ENCODE data around the gene COX6A2. TPM values are rescaled to one million over a fixed set of nuclear protein-coding genes. Genes with fewer than 3 reads are reported as not detected.
A peak's percentile ranks its signal among the peaks of the same experiment; 100 is the strongest.

Gene COX6A2
- total and polyA plus RNA-seq, 10 donors: 0.79 to 0.80 TPM; not detected in 8

DNA sequence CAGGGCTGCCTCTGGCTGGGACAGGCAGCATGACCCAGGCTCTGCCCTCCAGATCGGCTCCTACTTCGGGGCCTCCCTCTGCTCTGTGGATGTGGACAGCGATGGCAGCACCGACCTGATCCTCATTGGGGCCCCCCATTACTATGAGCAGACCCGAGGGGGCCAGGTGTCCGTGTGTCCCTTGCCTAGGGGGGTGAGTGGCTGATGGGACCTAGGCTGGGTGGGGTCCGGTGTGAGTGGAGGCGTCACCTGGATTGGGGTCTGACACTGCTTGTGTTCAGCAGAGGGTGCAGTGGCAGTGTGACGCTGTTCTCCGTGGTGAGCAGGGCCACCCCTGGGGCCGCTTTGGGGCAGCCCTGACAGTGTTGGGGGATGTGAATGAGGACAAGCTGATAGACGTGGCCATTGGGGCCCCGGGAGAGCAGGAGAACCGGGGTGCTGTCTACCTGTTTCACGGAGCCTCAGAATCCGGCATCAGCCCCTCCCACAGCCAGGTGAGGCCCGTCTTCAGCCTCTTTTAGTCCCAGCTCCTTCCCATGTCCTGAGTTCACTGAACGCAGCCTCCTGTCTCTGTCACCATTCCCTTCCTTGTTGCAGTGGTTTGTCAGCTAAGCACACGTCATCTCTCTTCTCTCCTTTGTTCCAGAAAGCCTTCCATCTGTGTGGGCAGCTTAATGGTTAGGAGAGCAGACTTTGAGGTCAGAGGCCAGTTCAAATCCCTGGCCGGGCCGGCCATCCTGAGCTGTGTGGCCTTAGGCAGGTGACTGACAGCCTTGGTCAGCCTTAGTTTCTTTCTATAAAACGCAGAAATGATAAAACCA lies 16.9 kb downstream of the COX6A2 start:
- H3K4me3 ChIP-seq: no peak overlapping the region
- TF ChIP-seq POLR2A (IDR thresholded peaks at IDR 0.05) (no peak), POLR2AphosphoS5 (IDR thresholded peaks at IDR 0.05) (peak in 1 of 3 donors; percentile 14)
- TF ChIP-seq, protein P1, sequence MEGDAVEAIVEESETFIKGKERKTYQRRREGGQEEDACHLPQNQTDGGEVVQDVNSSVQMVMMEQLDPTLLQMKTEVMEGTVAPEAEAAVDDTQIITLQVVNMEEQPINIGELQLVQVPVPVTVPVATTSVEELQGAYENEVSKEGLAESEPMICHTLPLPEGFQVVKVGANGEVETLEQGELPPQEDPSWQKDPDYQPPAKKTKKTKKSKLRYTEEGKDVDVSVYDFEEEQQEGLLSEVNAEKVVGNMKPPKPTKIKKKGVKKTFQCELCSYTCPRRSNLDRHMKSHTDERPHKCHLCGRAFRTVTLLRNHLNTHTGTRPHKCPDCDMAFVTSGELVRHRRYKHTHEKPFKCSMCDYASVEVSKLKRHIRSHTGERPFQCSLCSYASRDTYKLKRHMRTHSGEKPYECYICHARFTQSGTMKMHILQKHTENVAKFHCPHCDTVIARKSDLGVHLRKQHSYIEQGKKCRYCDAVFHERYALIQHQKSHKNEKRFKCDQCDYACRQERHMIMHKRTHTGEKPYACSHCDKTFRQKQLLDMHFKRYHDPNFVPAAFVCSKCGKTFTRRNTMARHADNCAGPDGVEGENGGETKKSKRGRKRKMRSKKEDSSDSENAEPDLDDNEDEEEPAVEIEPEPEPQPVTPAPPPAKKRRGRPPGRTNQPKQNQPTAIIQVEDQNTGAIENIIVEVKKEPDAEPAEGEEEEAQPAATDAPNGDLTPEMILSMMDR (IDR thresholded peaks at IDR 0.05 in 8 of 11, conservative IDR thresholded peaks at IDR 0.05 in 3 of 11): no peak
- no peaks in the 10 kb centered on the region for H3K36me3 ChIP-seq
- no peak for DNase-seq
- WGBS, 5 donors: 81 to 87% (median 85%) methylated on average over 17 to 22 of the region's 22 CpGs
- H3K9me3 ChIP-seq: no peaks in the 10 kb centered on the region
- peaks cover 0 to 13% (median 0%) of the 10 kb centered on the region in 7 donors for H3K27me3 ChIP-seq (replicated peaks in 1 of 7)
- H3K27ac ChIP-seq: no peak overlapping the region
- peaks cover 0 to 21% (median 0%) of the 10 kb centered on the region in 6 donors for H3K4me1 ChIP-seq
- intact Hi-C loops (cut with DNase I; ENCODE audit: low total_unique reads): no loop called here

DNA sequence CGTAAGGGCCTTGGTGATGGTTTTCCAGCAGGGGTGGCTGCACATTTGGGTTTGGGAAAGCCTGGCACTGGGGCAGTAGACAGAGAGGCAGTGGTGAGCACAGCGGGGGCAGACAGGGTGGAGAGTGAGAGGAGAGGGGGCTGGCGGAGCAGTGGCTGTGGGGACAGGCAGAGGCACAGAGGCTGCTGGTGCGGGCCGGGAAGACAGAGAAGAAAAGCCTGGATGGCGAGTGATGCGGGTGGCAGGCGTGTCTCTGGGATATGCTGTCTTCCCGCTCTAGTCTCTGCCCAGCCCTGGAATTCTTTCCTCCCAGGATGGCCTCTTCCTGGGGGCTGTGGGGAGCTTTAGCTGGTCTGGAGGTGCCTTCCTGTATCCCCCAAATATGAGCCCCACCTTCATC lies 18.1 kb downstream of the COX6A2 start:
- WGBS, 5 donors: 78 to 93% (median 88%) methylated on average over 9 of the region's 9 CpGs
- no peak for DNase-seq
- Histone ChIP-seq H3K4me1 (peaks cover 0 to 10% (median 0%) of the 10 kb centered on the region in 6 donors), H3K27me3 (replicated peaks in 1 of 7) (peaks cover 0 to 13% (median 0%) of the 10 kb centered on the region in 7 donors), H3K9me3 (no peaks in the 10 kb centered on the region), H3K4me3 (no peak overlapping the region), H3K36me3 (no peaks in the 10 kb centered on the region), H3K27ac (no peak overlapping the region)
- TF ChIP-seq POLR2AphosphoS5 (IDR thresholded peaks at IDR 0.05) (no peak), POLR2A (IDR thresholded peaks at IDR 0.05) (no peak)
- TF ChIP-seq, protein P1 (IDR thresholded peaks at IDR 0.05 in 8 of 11, conservative IDR thresholded peaks at IDR 0.05 in 3 of 11): no peak
- intact Hi-C loops (cut with DNase I; ENCODE audit: low total_unique reads): no loop called here

DNA sequence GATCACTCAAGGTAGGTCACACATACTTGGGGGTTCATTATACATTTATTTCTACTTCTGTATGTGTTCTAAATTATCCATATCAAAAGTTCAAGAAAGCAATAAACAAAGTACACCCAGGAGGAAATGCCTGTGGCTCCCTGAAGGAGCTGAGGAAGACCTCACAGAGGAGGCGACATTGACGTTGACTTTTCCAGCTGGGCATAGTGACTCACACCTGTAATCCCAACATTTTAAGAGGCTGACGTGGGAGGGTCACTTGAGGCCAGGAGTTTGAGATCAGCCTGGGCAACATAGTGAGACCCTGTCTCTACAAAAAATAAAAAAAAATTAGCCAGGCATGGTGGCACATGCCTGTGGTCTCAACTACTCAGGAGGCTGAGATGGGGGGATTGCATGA lies 18.7 kb downstream of the COX6A2 start:
- no peak for DNase-seq
- Histone ChIP-seq H3K4me1 (peaks cover 0 to 3% (median 0%) of the 10 kb centered on the region in 6 donors), H3K9me3 (no peaks in the 10 kb centered on the region), H3K36me3 (no peaks in the 10 kb centered on the region), H3K27me3 (replicated peaks in 1 of 7) (peaks cover 0 to 13% (median 0%) of the 10 kb centered on the region in 7 donors), H3K27ac (no peak overlapping the region), H3K4me3 (no peak overlapping the region)
- WGBS, 5 donors: 60 to 85% (median 70%) methylated on average over 3 of the region's 3 CpGs
- intact Hi-C loops (cut with DNase I; ENCODE audit: low total_unique reads): no loop called here
- TF ChIP-seq POLR2AphosphoS5 (IDR thresholded peaks at IDR 0.05) (no peak), POLR2A (IDR thresholded peaks at IDR 0.05) (no peak)
- TF ChIP-seq, protein P1 (IDR thresholded peaks at IDR 0.05 in 8 of 11, conservative IDR thresholded peaks at IDR 0.05 in 3 of 11): no peak

DNA sequence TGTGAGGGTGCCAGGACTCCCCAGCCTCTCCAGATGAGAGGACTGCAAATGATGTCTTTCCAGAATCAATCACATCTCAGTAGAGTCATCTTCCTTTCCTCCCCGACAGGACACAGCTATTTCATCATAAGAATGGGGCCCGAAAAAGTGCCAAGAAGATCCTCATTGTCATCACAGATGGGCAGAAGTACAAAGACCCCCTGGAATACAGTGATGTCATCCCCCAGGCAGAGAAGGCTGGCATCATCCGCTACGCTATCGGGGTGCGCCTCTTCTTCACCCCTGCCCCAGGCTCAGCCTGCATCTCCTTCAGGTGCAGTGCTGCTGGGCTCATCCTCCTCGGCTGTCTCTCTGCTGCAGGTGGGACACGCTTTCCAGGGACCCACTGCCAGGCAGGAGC lies 20.8 kb downstream of the COX6A2 start:
- no peak overlapping the region for H3K4me3 ChIP-seq
- H3K9me3 ChIP-seq: no peaks in the 10 kb centered on the region
- 80 to 91% (median 85%) methylated on average over 8 of the region's 8 CpGs for WGBS, 5 donors
- H3K27ac ChIP-seq: no peak overlapping the region
- H3K4me1 ChIP-seq: no peaks in the 10 kb centered on the region
- no peak for DNase-seq
- peaks cover 0 to 13% (median 0%) of the 10 kb centered on the region in 7 donors for H3K27me3 ChIP-seq (replicated peaks in 1 of 7)
- TF ChIP-seq POLR2A (IDR thresholded peaks at IDR 0.05) (no peak), POLR2AphosphoS5 (IDR thresholded peaks at IDR 0.05) (no peak)
- TF ChIP-seq, protein P1 (IDR thresholded peaks at IDR 0.05 in 8 of 11, conservative IDR thresholded peaks at IDR 0.05 in 3 of 11): no peak
- no peaks in the 10 kb centered on the region for H3K36me3 ChIP-seq
- intact Hi-C loops (cut with DNase I; ENCODE audit: low total_unique reads): no loop called here
